ENCODE results near the gene GAPDH. TPM values are rescaled to one million over a fixed set of nuclear protein-coding genes. Genes with fewer than 3 reads are reported as not detected.

The GAPDH gene
- total and polyA plus RNA-seq, 2 donors (not counting 1 experiment from before 2014, with no cell fraction given), result 499 to 951 TPM

- Mint-ChIP-seq H3K9me3 (ENCODE audit: insufficient read depth) (no peaks in the 10 kb centered on the region), H3K27ac (no peak overlapping the region), H3K4me1 (no peaks in the 10 kb centered on the region), H3K4me3 (no peak overlapping the region), H3K27me3 (no peaks in the 10 kb centered on the region)
- no peak for TF ChIP-seq EZH2 (IDR thresholded peaks at IDR 0.05; ENCODE audit: borderline replicate concordance, insufficient read depth, low read depth, low read length, poor library complexity, severe bottlenecking)
- no peak for TF ChIP-seq CTCF (IDR thresholded peaks at IDR 0.05)
- POLR2A ChIA-PET, result no interaction called here
- CTCF ChIA-PET, result no interaction called here
- Histone ChIP-seq H3K79me2 (ENCODE audit: control insufficient read depth, insufficient read depth, low read length) (no peaks in the 10 kb centered on the region), H3K27ac (ENCODE audit: low read length in 2 of 2) (no peak overlapping the region), H2AFZ (ENCODE audit: insufficient read depth, low read depth, low read length, poor library complexity, severe bottlenecking) (no peak overlapping the region), H4K20me1 (ENCODE audit: control insufficient read depth, insufficient read depth, low read length, poor library complexity, severe bottlenecking) (no peaks in the 10 kb centered on the region), H3K9ac (ENCODE audit: low read length) (no peak overlapping the region), H3K36me3 (replicated peaks in 1 of 2; ENCODE audit: control extremely low read depth in 1 of 2, control insufficient read depth in 1 of 2, extremely low read depth in 1 of 2, insufficient read depth in 2 of 2, low read length in 1 of 2) (peaks cover 9 to 93% of the 10 kb centered on the region in 2 experiments), H3K4me2 (replicated peaks; ENCODE audit: low read depth, low read length, poor library complexity, severe bottlenecking) (no peak overlapping the region), H3K9me3 (ENCODE audit: control extremely low read depth in 1 of 3, control insufficient read depth in 2 of 3, insufficient read depth in 1 of 3, low read length in 2 of 3) (no peaks in the 10 kb centered on the region), H3K4me1 (ENCODE audit: control insufficient read depth in 2 of 2, insufficient read depth in 2 of 2, low read length in 2 of 2) (no peaks in the 10 kb centered on the region), H3K27me3 (replicated peaks in 1 of 4; ENCODE audit: control extremely low read depth in 1 of 4, control insufficient read depth in 3 of 4, insufficient read depth in 4 of 4, low read length in 3 of 4) (no peaks in the 10 kb centered on the region), H3K4me3 (ENCODE audit: control extremely low read depth in 1 of 5, extremely low read depth in 1 of 5, insufficient read depth in 1 of 5, low read depth in 2 of 5, low read length in 4 of 5) (no peak overlapping the region)
- WGBS (ENCODE audit: insufficient coverage), result 100% methylated on average over 2 of the region's 5 CpGs
- ATAC-seq (ENCODE audit: low read depth) (no peak), DNase-seq (no peak)
- intact Hi-C loops (cut with micrococcal nuclease), result no loop called here
Observed at GRCh38 chr12:6524648-6525047, 9.7 kb upstream of the GAPDH start.

GRCh38 chr12:6526201-6526600 is 8.1 kb upstream of the GAPDH start:
- intact Hi-C loops (cut with micrococcal nuclease), result no loop called here
- no peak overlapping the region for H3K9ac ChIP-seq (ENCODE audit: low read length)
- DNase-seq (no peak), ATAC-seq (ENCODE audit: low read depth) (no peak)
- Mint-ChIP-seq H3K4me3 (no peak overlapping the region), H3K4me1 (no peaks in the 10 kb centered on the region), H3K27ac (no peak overlapping the region), H3K9me3 (ENCODE audit: insufficient read depth) (no peaks in the 10 kb centered on the region), H3K27me3 (no peaks in the 10 kb centered on the region)
- no peak overlapping the region for H2AFZ ChIP-seq (ENCODE audit: insufficient read depth, low read depth, low read length, poor library complexity, severe bottlenecking)
- H3K4me3 ChIP-seq (ENCODE audit: control extremely low read depth in 1 of 5, extremely low read depth in 1 of 5, insufficient read depth in 1 of 5, low read depth in 2 of 5, low read length in 4 of 5), result no peak overlapping the region
- POLR2A ChIA-PET, result no interaction called here
- no peak for TF ChIP-seq EZH2 (IDR thresholded peaks at IDR 0.05; ENCODE audit: borderline replicate concordance, insufficient read depth, low read depth, low read length, poor library complexity, severe bottlenecking)
- TF ChIP-seq CTCF (IDR thresholded peaks at IDR 0.05), result no peak
- no peaks in the 10 kb centered on the region for H3K4me1 ChIP-seq (ENCODE audit: control insufficient read depth in 2 of 2, insufficient read depth in 2 of 2, low read length in 2 of 2)
- WGBS (ENCODE audit: insufficient coverage), result 96% methylated on average over 4 of the region's 7 CpGs
- H3K79me2 ChIP-seq (ENCODE audit: control insufficient read depth, insufficient read depth, low read length), result no peaks in the 10 kb centered on the region
- H3K4me2 ChIP-seq (replicated peaks; ENCODE audit: low read depth, low read length, poor library complexity, severe bottlenecking), result no peak overlapping the region
- peaks cover 9 to 95% of the 10 kb centered on the region in 2 experiments for H3K36me3 ChIP-seq (replicated peaks in 1 of 2; ENCODE audit: control extremely low read depth in 1 of 2, control insufficient read depth in 1 of 2, extremely low read depth in 1 of 2, insufficient read depth in 2 of 2, low read length in 1 of 2)
- no peak overlapping the region for H3K27ac ChIP-seq (ENCODE audit: low read length in 2 of 2)
- H3K27me3 ChIP-seq (replicated peaks in 1 of 4; ENCODE audit: control extremely low read depth in 1 of 4, control insufficient read depth in 3 of 4, insufficient read depth in 4 of 4, low read length in 3 of 4), result no peaks in the 10 kb centered on the region
- H3K9me3 ChIP-seq (ENCODE audit: control extremely low read depth in 1 of 3, control insufficient read depth in 2 of 3, insufficient read depth in 1 of 3, low read length in 2 of 3), result no peaks in the 10 kb centered on the region
- H4K20me1 ChIP-seq (ENCODE audit: control insufficient read depth, insufficient read depth, low read length, poor library complexity, severe bottlenecking), result no peaks in the 10 kb centered on the region
- CTCF ChIA-PET, result no interaction called here

Data from B cell (primary cell).